Stimulated activated CD4-positive, alpha-beta T cell treated with anti-CD3 and anti-CD28 coated beads, Interleukin-1b, Interleukin-23, amount 100 ng/mL, for 24 hours (primary cell): ENCODE results near the gene SRD5A1.

ENCODE experiments used
- DNase-seq, 4 experiments: peaks; one replicate each; pipeline ENCODE4 v3.0.0-alpha.2; 2020; ENCODE audit warnings: low read depth in 4 of 4, low spot score in 1 of 4

Gene SRD5A1

GRCh38 chr5:6682239-6682638, 49.0 kb downstream of the SRD5A1 start:
- no peak for DNase-seq

- DNase-seq, result no peak
These were observed 50.0 kb downstream of the SRD5A1 start for GRCh38 chr5:6683241-6683640.

- DNase-seq, result no peak
These were observed 50.8 kb downstream of the SRD5A1 start for GRCh38 chr5:6684075-6684474.

- no peak for DNase-seq
These were observed 53.3 kb downstream of the SRD5A1 start for GRCh38 chr5:6686501-6686900.

GRCh38 chr5:6686915-6687409, 53.7 kb downstream of the SRD5A1 start:
- no peak for DNase-seq

GRCh38 chr5:6687505-6687904, 54.3 kb downstream of the SRD5A1 start:
- no peak for DNase-seq

GRCh38 chr5:6692906-6693305, 59.7 kb downstream of the SRD5A1 start:
- DNase-seq, result no peak

- DNase-seq, result no peak
These were observed 65.5 kb downstream of the SRD5A1 start for GRCh38 chr5:6698696-6699095.

GRCh38 chr5:6699357-6699756, 66.1 kb downstream of the SRD5A1 start:
- DNase-seq, result no peak

- DNase-seq, result no peak
These were observed 66.9 kb downstream of the SRD5A1 start for GRCh38 chr5:6700074-6700684.

- DNase-seq, result no peak
These were observed 67.6 kb downstream of the SRD5A1 start for GRCh38 chr5:6700685-6701355.

- no peak for DNase-seq
These were observed 68.3 kb downstream of the SRD5A1 start for GRCh38 chr5:6701491-6701890.

- no peak for DNase-seq
These were observed 69.4 kb downstream of the SRD5A1 start for GRCh38 chr5:6702633-6703032.

- no peak for DNase-seq
These were observed 70.6 kb downstream of the SRD5A1 start for GRCh38 chr5:6703806-6704205.

GRCh38 chr5:6704361-6704851, 71.2 kb downstream of the SRD5A1 start:
- no peak for DNase-seq

GRCh38 chr5:6705088-6705487, 71.8 kb downstream of the SRD5A1 start:
- no peak for DNase-seq

GRCh38 chr5:6705959-6706358, 72.7 kb downstream of the SRD5A1 start:
- no peak for DNase-seq

- no peak for DNase-seq
These were observed 74.6 kb downstream of the SRD5A1 start for GRCh38 chr5:6707852-6708251.

- no peak for DNase-seq
These were observed 75.6 kb downstream of the SRD5A1 start for GRCh38 chr5:6708814-6709213.

- DNase-seq, result no peak
These were observed 76.8 kb downstream of the SRD5A1 start for GRCh38 chr5:6710070-6710469.

- DNase-seq, result no peak
These were observed 77.5 kb downstream of the SRD5A1 start for GRCh38 chr5:6710551-6711318.
